Measurements from ENCODE around the gene MAP4K4.
"Not testable (repeated sequence)": the region's sequence is repeated elsewhere in the genome, so short reads cannot be mapped to it uniquely, and the experiment has no call there.

The MAP4K4 gene

DNA sequence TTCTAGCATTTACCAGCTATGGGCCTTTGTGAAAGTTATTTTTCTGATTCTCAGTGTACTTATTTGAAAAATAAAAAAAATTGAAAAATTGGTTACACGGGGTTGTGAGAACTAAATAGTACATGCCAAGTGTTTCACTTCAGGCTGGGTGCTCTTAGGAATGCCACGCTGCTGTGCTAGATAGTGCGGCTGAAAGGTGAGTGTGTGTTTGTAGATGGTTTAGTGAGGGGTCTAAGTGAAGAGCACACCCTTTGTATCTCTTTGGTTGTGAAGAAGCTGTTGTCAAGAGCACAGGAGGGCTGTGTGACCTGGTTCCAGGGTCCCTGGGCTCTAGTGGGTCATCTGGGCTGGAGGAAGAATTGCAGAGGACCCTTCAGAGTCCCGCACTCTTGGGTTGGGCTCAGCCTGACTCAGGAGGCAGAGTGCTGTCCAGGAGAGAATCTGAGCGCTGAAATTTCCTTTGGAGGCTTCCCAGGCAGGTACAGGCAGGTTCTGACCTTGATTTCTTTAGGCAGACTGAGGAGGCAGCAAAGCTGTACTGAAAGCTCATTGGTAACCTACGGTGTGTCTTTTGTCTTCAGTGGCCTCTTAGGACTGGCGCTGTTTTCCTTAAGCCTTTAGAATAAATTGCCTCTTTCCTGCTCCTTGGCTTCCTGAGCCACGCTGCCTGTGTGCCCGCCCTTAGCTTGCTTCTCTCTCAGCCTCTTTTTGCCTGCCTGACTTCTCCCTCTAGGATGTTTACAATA is 44.4 kb downstream of the MAP4K4 start:
- Histone ChIP-seq H3K4me3 (ENCODE audit: low read length) (no peak overlapping the region), H3K36me3 (ENCODE audit: control insufficient read depth, insufficient read depth, low read length) (no peaks in the 10 kb centered on the region), H3K27ac (ENCODE audit: low read depth, low read length) (no peak overlapping the region), H3K27me3 (ENCODE audit: control insufficient read depth, insufficient read depth, low read length) (no peaks in the 10 kb centered on the region), H3K9ac (ENCODE audit: low read length) (no peak overlapping the region), H3K4me1 (ENCODE audit: control insufficient read depth, insufficient read depth, low read length) (peaks cover 10% of the 10 kb centered on the region)

DNA sequence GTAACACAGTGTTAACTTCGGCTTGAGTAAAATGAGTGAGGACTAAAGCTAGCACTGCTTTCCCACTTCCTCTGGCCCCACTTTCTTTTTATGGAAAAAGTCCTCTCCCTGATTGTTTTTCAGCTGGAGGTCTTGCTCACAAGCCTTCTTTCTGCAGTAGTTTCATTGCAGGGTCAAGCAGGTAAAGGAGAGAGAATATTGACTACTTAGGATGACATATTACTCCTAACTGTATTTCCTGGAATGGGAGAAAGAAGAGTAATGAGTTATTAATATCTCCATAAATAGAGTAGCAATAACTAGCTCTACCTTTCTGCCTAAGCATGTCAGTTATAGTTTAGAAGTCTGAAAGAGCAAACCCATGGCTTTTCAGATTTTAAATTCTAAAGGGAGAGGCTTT is 45.0 kb downstream of the MAP4K4 start:
- Histone ChIP-seq H3K4me3 (ENCODE audit: low read length) (no peak overlapping the region), H3K9ac (ENCODE audit: low read length) (no peak overlapping the region), H3K36me3 (ENCODE audit: control insufficient read depth, insufficient read depth, low read length) (no peaks in the 10 kb centered on the region), H3K4me1 (ENCODE audit: control insufficient read depth, insufficient read depth, low read length) (peaks cover 10% of the 10 kb centered on the region), H3K27ac (ENCODE audit: low read depth, low read length) (no peak overlapping the region), H3K27me3 (ENCODE audit: control insufficient read depth, insufficient read depth, low read length) (no peaks in the 10 kb centered on the region)

DNA sequence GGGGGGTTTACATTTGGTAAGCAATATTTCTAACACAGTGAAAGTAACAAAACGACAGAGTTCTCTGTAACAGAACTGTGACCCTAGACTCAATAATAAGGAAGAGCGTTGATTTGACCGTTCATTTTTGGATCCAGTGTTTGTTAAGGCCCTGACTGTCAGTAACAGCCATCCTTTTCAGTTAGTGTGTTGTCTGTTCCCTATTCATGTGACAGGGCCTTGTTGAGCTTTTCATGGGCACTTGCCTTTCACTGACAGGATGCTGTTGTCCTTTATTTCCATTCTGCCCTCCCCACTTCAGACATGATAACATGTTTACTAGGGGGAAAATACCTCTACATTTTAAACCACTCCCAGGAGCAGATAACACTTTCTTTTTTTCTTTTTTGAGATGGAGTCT is 45.8 kb downstream of the MAP4K4 start:
- no peak overlapping the region for H3K9ac ChIP-seq (ENCODE audit: low read length)
- H3K27ac ChIP-seq (ENCODE audit: low read depth, low read length) = peak overlapping the region; percentile 19
- H3K4me3 ChIP-seq (ENCODE audit: low read length) = no peak overlapping the region
- peaks cover 15% of the 10 kb centered on the region for H3K4me1 ChIP-seq (ENCODE audit: control insufficient read depth, insufficient read depth, low read length)
- H3K36me3 ChIP-seq (ENCODE audit: control insufficient read depth, insufficient read depth, low read length) = no peaks in the 10 kb centered on the region
- H3K27me3 ChIP-seq (ENCODE audit: control insufficient read depth, insufficient read depth, low read length) = no peaks in the 10 kb centered on the region

DNA sequence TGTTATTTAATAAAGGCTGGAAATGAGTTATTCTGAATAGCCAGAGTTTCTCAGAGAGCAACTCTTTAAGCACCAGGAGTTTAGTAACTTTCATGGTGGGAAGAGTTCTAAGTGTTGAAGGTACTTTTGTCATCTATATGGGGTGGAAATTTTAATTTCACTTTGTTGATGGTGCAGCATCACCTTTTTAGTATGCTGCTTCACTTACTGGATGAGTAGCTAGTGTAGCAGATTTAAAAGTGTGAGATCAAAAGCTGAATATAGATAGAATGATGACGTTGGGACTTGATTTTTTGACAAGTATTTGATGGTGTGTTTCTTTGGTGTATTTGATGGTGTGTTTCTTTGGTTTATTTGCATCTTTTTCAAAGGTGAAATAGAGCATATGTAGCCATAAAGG is 47.3 kb downstream of the MAP4K4 start:
- Histone ChIP-seq H3K36me3 (ENCODE audit: control insufficient read depth, insufficient read depth, low read length) (no peaks in the 10 kb centered on the region), H3K4me3 (ENCODE audit: low read length) (no peak overlapping the region), H3K4me1 (ENCODE audit: control insufficient read depth, insufficient read depth, low read length) (peaks cover 15% of the 10 kb centered on the region), H3K27ac (ENCODE audit: low read depth, low read length) (no peak overlapping the region), H3K27me3 (ENCODE audit: control insufficient read depth, insufficient read depth, low read length) (no peaks in the 10 kb centered on the region), H3K9ac (ENCODE audit: low read length) (no peak overlapping the region)

DNA sequence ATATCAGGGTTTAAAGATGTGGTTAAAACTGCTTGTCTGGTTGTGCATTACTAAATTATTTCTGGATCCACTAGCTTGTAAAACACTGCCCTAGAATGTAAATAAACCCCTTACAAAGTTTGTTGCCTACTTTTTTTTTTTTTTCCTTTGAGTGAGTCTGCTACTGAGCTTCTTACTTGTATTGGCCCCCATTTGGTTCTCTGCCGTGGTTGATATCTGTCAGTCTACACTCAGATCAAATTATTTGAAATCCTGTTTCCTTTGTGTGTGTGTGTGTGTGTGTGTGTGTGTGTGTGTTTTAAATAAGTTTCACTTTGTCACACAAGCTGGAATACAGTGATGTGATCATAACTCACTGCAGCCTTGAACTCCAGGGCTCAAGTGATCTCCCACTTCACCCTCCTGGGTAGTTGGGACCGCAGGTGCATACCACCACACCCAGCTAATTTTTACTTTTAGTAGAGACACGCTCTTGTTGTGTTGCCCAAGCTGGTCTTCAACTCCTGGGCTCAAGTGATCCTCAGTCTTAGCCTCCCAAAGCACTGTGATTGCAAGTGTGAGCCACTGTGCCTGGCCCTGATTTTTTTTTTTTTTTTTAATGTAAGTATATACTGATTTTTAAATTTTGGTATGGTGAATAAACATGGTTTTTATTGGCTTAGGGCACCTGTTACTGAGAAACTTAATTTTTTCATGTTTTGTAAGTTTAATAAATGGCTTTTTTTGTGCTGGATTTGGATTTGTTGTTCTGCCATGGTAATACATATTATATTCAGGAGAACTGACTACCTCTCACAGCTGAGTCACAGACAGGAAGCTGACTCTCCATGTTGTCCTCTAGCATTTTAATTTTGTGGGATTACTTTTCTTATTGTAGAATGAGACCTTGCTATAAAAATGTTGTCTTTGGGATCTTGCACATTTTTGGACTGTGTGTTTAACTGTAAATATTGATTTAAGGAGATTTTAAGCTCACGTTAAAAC is 48.5 kb downstream of the MAP4K4 start:
- no peaks in the 10 kb centered on the region for H3K36me3 ChIP-seq (ENCODE audit: control insufficient read depth, insufficient read depth, low read length)
- peaks cover 18% of the 10 kb centered on the region for H3K4me1 ChIP-seq (ENCODE audit: control insufficient read depth, insufficient read depth, low read length)
- no peaks in the 10 kb centered on the region for H3K27me3 ChIP-seq (ENCODE audit: control insufficient read depth, insufficient read depth, low read length)
- H3K27ac ChIP-seq (ENCODE audit: low read depth, low read length) = no peak overlapping the region
- H3K4me3 ChIP-seq (ENCODE audit: low read length) = no peak overlapping the region
- H3K9ac ChIP-seq (ENCODE audit: low read length) = no peak overlapping the region

DNA sequence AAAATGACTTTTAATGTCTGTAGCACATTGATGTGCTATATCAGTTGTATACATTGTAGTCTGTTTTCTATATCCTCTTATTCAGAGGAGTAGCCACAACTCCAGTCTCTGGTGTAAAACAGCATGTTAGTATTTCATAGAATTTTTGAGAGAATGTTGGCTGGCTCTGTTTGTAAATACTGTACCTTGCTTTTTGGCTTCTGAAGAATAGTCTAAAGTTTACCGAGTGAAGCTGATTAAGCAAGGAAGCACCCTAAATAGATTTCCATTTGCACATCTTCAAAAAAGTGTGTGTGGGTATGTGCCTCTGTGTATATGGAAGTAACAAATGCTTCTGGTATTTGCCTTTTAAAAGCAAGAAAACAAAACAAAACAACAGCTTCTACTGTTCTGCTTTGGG is 50.5 kb downstream of the MAP4K4 start:
- Histone ChIP-seq H3K27me3 (ENCODE audit: control insufficient read depth, insufficient read depth, low read length) (no peaks in the 10 kb centered on the region), H3K4me3 (ENCODE audit: low read length) (no peak overlapping the region), H3K27ac (ENCODE audit: low read depth, low read length) (no peak overlapping the region), H3K9ac (ENCODE audit: low read length) (no peak overlapping the region), H3K4me1 (ENCODE audit: control insufficient read depth, insufficient read depth, low read length) (peaks cover 30% of the 10 kb centered on the region), H3K36me3 (ENCODE audit: control insufficient read depth, insufficient read depth, low read length) (no peaks in the 10 kb centered on the region)

DNA sequence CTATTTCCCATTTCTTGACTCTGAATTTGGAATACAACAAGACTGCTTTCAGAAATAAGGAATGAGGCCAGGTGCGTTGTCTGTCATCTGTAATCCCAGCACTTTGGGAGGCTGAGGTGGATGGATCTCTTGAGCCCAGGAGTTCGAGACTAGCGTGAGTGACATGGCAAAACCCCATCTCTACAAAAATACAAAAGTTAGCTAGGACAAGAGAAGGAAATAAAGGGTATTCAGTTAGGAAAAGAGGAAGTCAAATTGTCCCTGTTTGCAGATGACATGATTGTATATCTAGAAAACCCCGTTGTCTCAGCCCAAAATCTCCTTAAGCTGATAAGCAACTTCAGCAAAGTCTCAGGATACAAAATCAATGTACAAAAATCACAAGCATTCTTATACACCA is 51.0 kb downstream of the MAP4K4 start:
- H3K27me3 ChIP-seq (ENCODE audit: control insufficient read depth, insufficient read depth, low read length); H3K9ac ChIP-seq (ENCODE audit: low read length); H3K27ac ChIP-seq (ENCODE audit: low read depth, low read length); H3K36me3 ChIP-seq (ENCODE audit: control insufficient read depth, insufficient read depth, low read length); H3K4me3 ChIP-seq (ENCODE audit: low read length): not testable (repeated sequence)
- H3K4me1 ChIP-seq (ENCODE audit: control insufficient read depth, insufficient read depth, low read length) = peaks cover 30% of the 10 kb centered on the region

DNA sequence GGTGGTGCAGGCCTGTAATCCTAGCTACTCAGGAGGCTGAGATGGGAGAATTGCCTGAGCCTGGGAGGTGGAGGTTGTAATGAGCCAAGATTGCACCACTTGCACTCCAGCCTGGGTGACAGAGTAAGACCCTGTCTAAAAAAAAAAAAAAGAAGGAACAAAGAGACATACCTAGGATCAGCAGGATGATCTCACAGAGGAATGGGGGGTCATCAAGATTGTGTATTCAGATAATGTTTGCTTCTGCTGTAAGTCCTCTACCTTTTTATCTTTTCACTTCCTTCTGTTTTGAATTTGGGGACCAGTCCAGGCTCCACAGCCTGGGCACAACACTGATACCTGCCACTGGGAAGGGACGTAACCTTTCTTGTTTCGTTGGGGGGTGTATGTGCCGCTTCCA is 53.2 kb downstream of the MAP4K4 start:
- H3K27ac ChIP-seq (ENCODE audit: low read depth, low read length) = no peak overlapping the region
- H3K27me3 ChIP-seq (ENCODE audit: control insufficient read depth, insufficient read depth, low read length) = no peaks in the 10 kb centered on the region
- no peaks in the 10 kb centered on the region for H3K36me3 ChIP-seq (ENCODE audit: control insufficient read depth, insufficient read depth, low read length)
- no peak overlapping the region for H3K4me3 ChIP-seq (ENCODE audit: low read length)
- no peak overlapping the region for H3K9ac ChIP-seq (ENCODE audit: low read length)
- peaks cover 48% of the 10 kb centered on the region for H3K4me1 ChIP-seq (ENCODE audit: control insufficient read depth, insufficient read depth, low read length)

DNA sequence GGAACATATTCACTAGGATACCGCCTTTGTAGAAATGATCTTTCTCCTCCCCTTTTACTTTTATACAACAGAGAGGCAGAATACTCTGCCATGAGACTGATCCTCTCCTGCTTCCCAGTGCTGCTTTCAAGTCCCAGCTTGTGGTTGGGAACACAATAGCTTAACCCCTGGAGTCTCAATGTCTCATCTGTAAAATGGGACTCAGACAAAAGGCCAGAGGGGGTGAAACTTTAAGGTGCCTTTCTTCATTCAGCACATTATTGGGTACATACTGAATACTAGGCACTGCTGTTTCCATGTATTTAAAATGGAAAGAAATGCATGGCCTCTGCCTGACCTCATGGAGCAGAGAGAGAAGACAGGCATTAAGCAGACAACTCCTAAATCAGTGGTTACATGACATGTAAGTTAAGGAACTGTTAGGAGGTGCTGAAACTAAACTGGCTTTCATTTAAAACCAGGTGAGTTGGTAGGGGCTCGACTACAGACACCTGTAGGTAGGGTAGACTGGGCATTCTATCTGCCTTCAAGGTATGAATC is 53.8 kb downstream of the MAP4K4 start:
- H3K27ac ChIP-seq (ENCODE audit: low read depth, low read length) = no peak overlapping the region
- H3K27me3 ChIP-seq (ENCODE audit: control insufficient read depth, insufficient read depth, low read length) = no peaks in the 10 kb centered on the region
- H3K9ac ChIP-seq (ENCODE audit: low read length) = no peak overlapping the region
- peaks cover 43% of the 10 kb centered on the region for H3K4me1 ChIP-seq (ENCODE audit: control insufficient read depth, insufficient read depth, low read length)
- H3K36me3 ChIP-seq (ENCODE audit: control insufficient read depth, insufficient read depth, low read length) = no peaks in the 10 kb centered on the region
- no peak overlapping the region for H3K4me3 ChIP-seq (ENCODE audit: low read length)

DNA sequence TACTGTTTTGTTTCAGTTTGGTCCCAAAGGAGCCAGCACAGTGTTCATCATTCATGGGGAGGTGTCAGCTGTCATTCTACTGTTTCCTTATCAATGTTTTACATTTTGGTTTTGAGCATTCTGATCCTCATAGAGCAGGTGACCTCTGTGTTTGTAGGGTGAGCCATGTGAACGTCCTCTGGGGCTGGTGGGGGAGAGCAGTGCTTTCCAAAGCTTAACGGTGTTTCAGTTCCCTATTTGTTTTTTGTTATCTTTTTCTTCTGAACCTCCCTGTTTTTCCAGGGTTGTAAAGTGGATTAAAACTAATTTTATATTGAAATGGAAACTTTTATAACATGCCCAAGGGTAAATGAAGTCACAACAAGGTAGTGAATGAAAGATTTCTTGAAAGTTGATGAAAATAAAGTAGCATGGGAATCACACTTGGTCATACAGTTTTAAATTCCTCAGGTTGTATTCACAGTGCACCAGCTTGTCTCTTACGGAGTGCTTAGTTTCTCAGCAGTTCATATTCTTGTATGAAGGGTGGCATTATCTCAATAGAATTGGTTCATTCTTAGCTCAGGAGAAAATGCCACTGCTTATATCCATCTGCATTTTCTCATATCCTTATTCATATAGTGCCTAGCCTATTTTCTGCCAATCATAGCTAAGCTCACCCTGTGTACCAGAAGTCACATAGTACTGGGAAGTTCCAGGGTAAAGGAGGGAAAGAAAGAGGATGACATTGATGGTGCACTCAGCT is 54.5 kb downstream of the MAP4K4 start:
- no peak overlapping the region for H3K4me3 ChIP-seq (ENCODE audit: low read length)
- no peak overlapping the region for H3K27ac ChIP-seq (ENCODE audit: low read depth, low read length)
- no peak overlapping the region for H3K9ac ChIP-seq (ENCODE audit: low read length)
- H3K36me3 ChIP-seq (ENCODE audit: control insufficient read depth, insufficient read depth, low read length) = no peaks in the 10 kb centered on the region
- no peaks in the 10 kb centered on the region for H3K27me3 ChIP-seq (ENCODE audit: control insufficient read depth, insufficient read depth, low read length)
- H3K4me1 ChIP-seq (ENCODE audit: control insufficient read depth, insufficient read depth, low read length) = peaks cover 43% of the 10 kb centered on the region

DNA sequence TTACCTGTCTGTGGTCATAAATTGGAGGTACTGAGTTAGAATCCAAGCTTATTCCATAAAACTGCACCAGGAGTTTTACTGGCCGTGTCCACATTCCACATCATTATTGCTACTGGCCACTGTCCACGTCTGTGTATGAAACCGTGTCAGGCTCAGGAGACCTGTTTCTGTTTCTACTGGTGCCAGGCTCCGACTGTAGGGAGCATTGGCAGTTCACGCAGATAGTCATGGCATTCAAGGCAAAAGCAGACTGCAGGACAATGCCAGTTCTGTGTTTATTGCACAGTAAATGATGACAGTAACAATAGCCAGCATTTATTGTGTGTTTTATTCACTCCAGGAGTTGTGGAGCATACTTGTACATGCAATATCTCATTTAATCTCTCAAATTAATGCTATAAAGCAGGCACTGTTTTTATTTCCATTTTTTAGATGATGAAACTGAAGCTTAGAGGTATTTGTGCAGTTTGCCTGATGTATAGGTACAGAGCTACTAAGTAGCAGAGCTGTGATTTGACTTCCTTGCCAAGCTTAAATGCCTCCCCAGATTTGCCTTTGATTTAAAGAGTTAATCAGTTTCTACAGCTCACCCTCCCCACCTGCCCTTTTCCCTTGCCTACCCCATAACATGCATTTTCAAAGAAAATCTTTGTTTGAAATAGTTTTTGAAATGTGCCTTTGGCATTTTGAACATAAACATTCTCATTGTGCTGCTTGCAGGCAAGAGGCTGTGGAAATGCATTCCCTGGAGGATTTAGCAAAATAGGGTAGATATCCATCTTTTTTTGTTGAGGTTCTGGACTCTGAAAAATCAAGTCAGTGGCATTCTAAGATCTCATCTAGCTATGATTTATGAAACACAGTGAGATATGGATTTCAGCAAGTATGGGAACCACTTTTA is 55.5 kb downstream of the MAP4K4 start:
- no peak overlapping the region for H3K9ac ChIP-seq (ENCODE audit: low read length)
- H3K27me3 ChIP-seq (ENCODE audit: control insufficient read depth, insufficient read depth, low read length) = no peaks in the 10 kb centered on the region
- H3K4me1 ChIP-seq (ENCODE audit: control insufficient read depth, insufficient read depth, low read length) = peaks cover 40% of the 10 kb centered on the region
- no peaks in the 10 kb centered on the region for H3K36me3 ChIP-seq (ENCODE audit: control insufficient read depth, insufficient read depth, low read length)
- H3K27ac ChIP-seq (ENCODE audit: low read depth, low read length) = no peak overlapping the region
- no peak overlapping the region for H3K4me3 ChIP-seq (ENCODE audit: low read length)
